NT2/D1 (cell line): Measurements from ENCODE around the gene ACBD4.

ENCODE experiments used
- YY1 ChIP-seq: IDR thresholded peaks from 2 replicates; pipeline ENCODE4 v1.6.1; 2011; ENCODE audit not compliant: insufficient read length, insufficient read depth
- ZNF274 ChIP-seq: IDR thresholded peaks from 2 replicates; pipeline ENCODE4 v1.6.1; 2011; ENCODE audit warnings: mild to moderate bottlenecking, low read depth, low read length

DNA sequence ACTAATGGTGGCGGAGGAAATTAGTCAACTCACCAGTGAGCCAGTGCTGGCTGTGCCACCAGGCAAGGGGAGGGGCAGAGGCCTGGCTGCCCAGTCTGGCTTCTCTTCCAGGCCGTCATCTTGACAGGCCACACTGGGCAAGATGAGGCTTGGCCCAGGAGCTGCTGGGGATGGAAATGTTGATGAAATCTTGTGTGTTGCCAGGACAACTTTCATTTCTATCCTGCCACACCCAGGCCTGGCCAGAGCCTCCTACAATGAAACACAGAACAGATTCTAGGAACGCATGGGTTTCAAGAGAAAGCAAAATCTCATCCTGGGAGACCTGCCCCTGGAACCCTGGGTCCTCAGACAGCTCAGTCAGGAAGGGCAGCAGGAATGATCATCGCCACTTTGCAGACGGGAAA lies 35.4 kb downstream of the ACBD4 start:
- TF ChIP-seq YY1 (no peak), ZNF274 (no peak)
